Jurkat, Clone E6-1 (cell line): ENCODE measurements around the gene SARNP.

Experiments used
- DNase-seq: peaks from one replicate; pipeline ENCODE4 v3.0.0-alpha.2; 2011; ENCODE audit warnings: low read depth, low spot score
- H3K4me3 ChIP-seq: 2 replicates; pipeline ENCODE4 v1.5.1; 2011; ENCODE audit warnings: mild to moderate bottlenecking, low read length, control low read depth, moderate library complexity

SARNP gene

DNA sequence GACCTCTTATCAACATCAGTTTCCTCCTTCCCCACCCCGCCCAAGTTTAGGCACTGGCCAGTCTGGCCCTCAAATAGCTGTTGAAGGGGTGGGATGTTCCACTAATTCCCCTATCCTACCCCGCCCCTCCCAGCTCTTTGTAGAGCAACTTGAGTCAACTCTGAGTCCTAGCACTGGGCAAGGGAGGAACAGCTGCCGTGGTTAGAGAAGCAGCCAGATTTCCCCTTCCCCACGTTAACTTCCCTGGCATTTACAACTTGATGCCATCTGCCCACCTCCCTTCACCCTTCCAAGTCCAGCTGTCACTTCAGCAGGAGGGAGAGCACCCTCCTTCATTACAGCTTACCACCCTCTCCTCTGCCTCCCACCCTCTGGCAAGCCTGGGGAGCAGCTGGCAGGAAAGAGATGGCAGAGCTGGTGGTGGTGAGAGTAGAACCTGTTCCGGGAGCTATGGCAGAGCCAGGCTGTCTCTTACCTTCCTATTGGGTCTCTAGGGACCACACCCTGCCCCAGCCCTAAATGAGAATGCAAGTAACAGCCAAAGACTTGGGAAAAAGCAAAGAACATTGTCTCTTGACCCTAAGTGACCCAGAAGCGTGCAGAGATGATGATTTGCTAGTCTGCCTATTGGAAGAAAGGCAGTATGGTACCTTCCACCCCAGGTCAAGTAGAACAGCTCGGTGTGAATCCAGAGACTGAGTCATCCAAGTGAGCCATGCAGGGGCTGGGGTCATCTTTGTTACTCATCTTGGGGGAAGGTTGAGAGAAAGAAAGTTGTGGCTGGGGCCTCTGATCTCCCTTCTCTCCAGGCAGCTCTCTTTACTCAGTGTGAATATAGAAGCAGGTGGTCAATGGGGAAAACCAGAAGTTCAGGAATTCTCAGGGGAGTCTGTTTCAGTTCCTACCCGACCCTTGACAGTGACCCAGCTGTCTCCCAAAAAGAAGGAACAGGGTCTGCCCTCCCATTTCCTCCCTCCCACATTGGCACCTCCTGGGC is 100.2 kb downstream of the SARNP start:
- H3K4me3 ChIP-seq: peak overlapping the region; percentile 94
- DNase-seq: no peak

DNA sequence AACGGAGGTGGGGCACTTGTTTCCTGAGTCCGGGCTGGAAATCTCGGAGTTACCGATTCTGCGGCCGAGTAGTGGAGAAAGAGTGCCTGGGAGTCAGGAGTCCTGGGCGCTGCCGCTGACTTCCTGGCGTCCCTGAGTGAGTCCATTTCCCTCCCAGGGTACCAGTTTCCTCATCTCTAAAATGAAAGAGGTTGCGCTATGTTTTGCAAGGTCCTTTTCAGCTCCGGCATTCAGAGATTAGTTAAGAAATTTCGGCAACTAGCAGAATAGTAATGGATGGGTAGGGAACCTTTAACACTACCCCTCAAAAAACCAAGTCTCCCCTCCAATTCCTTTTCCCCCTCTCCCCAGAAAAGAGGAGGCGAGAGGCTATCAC is 101.0 kb downstream of the SARNP start:
- DNase-seq: no peak
- peak overlapping the region; percentile 94 for H3K4me3 ChIP-seq

DNA sequence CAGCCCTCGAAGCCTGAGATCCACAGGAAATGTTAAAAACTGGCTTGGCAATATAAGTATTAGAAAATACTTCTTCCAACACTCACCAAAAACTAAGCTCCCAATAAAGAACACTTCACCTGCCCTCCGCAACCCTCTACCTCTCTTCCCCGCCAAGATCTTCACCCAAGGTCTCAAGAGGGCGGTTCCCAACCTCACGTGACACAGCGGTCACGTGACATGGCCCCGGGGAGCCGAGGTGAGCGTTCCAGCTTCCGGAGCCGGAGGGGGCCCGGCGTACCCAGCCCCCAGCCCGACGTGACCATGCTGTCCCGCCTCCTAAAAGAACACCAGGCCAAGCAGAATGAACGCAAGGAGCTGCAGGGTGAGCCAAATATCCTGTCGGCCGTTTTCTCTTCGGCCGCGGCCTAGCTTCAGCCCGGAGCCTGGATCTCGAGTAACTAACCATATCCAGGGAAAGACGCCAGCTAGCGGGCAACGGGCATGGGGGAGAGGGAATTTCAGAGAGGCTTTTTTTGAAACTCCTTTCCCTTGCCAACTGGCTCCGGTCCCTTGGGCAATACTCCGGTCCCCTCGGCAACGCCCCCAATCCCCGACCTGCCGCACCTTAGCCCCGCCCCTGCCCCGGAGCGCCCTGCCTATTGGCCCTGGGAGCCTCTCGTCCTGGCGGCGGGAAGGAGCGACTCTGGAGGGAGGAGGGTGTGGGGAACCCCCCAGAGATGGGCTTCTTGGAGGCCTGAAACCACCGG is 101.5 kb downstream of the SARNP start, which contains the start of gene BLOC1S1:
BLOC1S1 (plus strand) TSS at position 214 of the 749 bp plus-strand sequence; CDS start at position 220, 6 bp downstream.
- DNase-seq: peak; percentile 95
- H3K4me3 ChIP-seq: peak within 1 kb of the TSS; percentile 94

- DNase-seq: no peak
- peak overlapping the region; percentile 94 for H3K4me3 ChIP-seq
These were observed 102.3 kb downstream of the SARNP start for GRCh38 chr12:55715169-55715764.

GRCh38 chr12:55713721-55714120 is 103.8 kb downstream of the SARNP start:
- no peak for DNase-seq
- no peak overlapping the region for H3K4me3 ChIP-seq

DNA sequence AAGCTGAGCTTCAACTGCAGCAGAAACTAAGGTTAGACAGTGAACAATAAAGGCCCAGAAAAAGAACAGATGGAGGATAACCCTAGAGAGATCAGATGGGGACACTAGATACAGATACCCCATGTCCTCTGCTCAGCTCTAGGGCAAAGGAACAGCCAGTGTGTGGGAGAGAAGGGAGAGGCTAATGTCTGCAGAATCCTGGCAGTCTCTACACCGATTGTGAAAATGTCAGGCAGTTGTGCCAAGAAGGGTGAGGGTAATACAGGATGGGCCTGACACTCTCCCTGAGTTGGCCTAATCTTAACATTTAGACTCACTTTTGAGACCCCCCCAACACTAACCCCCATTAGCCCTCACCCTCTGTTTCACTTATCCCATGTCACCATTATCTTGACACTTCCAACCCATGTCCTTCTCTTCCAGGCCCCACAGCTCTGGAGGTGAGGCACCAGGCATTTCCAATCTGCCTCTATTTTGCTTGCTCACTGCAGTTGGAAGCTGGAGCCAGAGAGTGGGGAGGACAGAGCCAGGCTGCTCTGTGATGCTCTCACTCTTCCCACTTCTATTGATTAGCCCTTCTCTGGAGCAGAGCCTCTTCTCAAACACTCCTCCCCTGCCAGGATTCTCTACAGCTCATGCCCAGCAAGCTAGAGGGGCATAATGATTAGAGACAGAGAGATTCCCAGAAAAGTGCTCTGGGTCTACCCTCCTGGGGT is 104.7 kb downstream of the SARNP start:
- H3K4me3 ChIP-seq: no peak overlapping the region
- DNase-seq: no peak

GRCh38 chr12:55711786-55712553 is 105.6 kb downstream of the SARNP start:
- H3K4me3 ChIP-seq: no peak overlapping the region
- DNase-seq: no peak

DNA sequence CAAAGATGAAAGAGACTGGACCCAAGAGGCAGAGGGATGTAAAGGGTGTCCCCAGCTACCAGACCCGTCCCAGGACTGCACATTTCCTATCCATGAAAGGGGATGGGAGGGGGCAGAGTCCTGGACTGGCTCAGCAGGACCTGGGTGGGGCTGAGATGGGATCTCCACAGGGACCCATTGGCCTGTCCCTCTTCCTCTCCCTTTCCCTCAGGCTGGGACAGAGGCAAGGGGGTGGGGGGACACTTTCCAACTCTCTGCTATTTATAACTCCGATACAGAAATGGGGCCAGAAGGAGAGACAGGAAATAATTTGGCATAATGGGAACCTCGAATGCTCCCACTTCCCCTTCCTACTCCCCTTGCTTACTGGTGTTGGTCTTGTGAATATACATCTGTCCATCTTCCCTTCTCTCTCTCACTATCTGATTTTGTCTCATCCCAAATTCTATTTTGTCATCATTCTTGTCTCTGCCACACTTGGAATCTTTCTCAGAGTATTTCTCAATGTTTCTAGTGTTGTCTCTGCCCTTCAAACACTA is 108.8 kb downstream of the SARNP start:
- H3K4me3 ChIP-seq: no peak overlapping the region

GRCh38 chr12:55707841-55708694 is 109.5 kb downstream of the SARNP start, which contains the start of gene ITGA7:
Gene ITGA7 (minus strand): TSS chr12:55707904. CDS start chr12:55707682, 222 bp downstream.
- H3K4me3 ChIP-seq: peak within 1 kb of the TSS; percentile 46
- DNase-seq: no peak

More for the DNA sequence above, 108.8 kb downstream of the SARNP start:
- no peak for DNase-seq
